GM03348 (cell line): ENCODE measurements around the gene RDX.
"Not testable (repeated sequence)": the region's sequence is repeated elsewhere in the genome, so short reads cannot be mapped to it uniquely, and the experiment has no call there.

Source experiments
- DNase-seq: peaks from one replicate; pipeline ENCODE4 v3.0.0; 2012; ENCODE audit warnings: low spot score

The RDX gene

DNA sequence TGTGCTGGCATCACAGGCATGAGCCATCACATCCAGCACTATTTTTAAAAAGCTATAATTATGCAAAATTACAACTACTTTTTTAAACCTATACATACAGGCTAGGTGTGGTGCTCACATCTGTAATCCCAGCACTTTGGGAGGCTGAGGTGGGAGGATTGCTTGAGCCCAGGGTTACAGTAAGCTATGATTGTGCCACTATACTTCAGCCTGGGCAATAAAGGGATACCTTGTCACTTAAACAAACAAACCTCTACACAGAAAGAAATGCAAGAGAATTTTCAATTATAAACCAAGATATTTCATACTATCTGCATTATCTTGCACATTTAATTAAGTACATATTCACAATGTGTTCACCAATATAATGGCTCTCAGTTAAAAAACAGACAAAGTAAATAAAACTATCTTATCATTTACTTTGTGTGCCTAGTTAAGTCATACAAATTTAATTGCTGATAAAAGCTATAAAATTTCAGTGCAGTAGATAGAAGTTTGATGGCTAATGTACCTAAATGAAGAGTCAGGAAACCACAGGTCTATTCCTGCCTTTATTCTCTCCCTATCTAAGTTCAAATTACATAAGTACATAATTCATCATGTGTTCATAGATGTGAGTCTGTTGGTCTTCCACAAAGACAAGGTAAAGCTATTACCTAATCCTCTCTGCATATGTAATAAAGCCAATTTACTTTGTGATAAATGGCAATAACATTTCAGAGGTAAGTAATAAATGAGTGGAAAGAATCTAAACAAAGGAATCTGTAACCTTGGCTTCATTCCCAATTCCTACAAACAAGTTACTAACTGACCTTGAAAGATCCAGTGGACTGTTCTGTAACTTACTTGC, 9.0 kb upstream of the RDX start:
- DNase-seq, result no peak

DNA sequence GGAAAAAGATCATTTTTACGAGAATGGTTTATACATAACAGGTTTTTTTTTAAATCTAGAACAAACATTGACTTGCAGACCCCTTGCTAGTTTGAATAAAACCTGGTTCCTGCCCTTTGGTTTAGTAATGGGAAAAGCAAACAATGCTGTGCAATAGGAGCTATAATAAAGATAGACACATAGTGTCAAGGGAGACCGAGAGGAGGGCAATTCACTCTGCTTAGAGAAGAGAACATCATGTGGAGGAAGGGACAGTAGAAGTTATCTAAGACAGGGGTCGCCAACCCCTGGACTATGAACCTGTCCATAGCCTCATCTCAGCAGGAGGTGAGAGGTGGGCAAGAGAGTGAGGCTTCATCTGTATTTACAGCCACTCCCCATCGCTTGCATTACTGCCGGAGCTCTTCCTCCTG, 7.0 kb upstream of the RDX start:
- no peak for DNase-seq

DNA sequence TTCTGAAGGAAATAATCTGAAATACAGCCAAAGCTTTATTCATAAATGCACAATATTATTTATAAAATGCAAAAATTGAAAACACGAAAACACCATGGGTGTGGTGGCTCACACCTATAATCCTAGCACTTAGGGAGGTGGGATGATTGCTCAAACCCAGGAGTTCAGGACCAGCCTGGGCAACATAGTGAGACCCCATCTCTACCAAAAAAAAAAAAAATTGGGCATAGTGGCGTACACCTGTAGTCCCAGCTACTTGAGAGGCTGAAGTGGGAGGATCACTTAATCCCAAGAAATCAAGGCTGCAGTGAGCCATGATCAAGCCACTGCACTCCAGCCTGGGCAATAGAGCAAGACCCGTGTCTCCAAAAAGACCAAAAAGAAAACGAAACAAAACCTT, 5.2 kb upstream of the RDX start:
- no peak for DNase-seq

DNA sequence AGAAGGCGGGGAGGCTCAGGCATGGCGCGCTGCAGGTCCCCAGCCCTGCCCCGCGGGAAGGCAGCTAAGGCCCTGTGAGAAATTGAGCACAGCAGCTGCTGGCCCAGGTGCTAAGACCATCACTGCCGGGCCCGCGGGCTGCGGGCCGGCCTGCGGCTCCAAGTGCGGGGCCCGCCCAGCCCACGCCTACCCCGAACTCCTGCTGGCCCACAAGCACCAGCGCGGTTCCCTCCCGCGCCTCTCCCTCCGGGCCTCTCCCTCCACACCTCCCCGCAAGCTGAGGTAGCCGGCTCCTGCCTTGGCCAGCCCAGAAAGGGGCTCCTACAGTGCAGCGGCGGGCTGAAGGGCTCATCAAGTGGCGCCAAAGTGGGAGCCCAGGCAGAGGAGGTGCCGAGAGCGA, 4.6 kb upstream of the RDX start:
- DNase-seq, result no peak

DNA sequence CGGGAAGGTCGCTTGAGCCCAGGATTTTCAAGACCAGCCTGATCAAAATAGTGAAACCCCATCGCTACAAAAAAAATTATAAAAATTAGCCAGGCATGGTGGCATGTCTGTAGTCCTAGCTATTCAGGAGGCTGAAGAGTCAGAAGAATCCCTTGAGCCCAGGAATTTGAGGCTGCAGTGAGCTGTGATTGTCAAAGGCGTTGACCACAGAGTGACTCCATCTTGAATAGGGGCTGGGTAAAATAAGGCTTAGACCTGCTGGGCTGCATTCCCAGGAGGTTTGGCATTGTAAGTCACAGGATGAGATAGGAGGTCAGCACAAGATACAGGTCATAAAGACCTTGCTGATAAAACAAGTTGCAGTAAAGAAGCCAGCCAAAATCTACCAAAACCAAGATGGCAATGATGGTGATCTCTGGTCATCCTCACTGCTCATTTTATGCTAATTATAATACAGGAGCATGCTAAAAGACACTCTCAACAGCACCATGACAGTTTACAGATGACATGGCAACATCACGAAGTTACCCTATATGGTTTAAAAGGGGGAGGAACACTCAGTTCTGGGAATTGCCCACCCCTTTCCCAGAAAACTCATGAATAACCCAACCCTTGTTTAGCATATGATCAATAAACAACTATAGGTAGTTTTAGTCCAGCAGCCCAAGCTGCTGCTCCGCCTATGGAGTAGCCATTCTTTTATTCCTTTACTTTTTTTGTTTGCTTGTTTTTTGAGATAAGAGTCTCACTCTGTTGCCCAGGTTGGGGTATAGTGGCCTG, 2.8 kb upstream of the RDX start:
- no peak for DNase-seq

DNA sequence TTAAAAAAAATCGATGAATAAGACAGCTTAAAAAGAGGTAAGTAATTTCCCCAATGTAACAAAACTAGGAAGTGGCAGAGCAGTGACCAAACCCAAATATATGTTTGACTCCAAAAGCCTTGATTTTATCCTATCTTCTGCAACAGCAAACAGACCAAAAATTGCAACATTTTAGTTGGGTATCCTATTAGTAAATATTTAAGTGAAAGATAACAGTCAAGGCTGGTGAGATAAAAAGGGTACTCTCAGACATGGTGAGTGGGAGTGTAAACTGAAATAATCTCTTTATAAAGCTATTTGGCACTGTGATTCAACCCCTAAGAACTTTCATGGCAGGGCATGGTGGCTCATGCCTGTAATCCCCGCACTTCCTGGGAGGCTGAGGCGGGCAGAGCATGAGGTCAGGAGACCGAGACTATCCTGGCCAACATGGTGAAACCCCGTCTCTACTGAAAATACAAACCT, 1.9 kb upstream of the RDX start:
- DNase-seq, result no peak

DNA sequence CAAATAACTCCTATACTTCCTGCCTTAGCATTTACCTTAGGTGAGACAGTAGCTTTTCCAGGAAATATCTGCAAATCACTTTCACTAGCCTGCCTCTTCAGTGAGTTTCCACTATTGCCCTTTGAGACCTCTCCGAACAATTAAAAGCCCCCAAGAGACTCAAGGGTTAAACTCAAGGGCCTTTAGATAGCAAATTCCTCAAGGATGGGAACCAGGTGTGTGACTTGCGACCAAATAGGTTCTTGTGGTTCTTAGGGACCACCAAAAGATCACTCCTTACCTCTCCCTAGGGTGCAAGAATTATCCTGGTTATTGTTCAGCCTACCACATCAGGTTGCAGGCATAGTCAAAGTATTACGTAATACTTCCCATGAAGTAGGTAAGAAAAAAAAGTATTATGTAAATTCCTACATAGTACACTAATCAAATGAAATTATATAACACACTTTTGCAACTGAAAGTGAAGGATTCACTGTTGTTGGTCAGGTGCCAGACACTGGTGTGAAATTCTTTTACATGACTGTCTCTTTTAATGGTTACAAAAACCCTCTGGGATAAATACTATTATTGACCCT, 1.4 kb upstream of the RDX start:
- DNase-seq, result no peak

DNA sequence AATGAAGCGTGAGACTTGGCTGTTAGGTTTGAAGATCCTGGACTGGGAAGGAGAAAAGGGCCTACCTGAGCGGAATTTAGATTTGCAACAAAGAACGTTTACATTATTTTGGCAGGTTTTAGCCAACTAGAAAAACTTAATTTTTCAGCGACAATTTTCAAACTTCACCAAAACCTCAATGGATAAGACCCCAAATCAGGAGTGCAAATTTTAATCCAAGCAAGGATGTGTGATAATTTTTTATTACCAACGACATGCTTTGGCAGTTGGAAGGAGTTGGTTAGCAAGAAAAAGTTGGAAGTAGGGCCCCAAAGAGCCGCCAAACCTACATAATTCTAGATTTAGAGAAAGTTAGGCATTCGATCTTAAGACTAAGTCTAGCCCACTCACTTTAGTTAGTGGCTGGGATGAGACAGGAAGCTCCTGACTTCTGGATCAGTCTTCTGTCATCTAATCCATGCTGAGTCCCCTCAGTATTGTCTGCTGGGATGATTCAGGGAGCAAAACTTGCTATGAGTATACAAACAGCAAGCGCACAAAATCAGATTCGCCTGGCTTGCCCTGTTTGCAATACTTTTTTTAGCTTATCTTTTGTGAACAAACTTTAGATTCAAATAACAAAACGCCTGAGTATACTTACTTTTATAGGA, 787 bp upstream of the RDX start:
- DNase-seq, result peak; percentile 13

DNA sequence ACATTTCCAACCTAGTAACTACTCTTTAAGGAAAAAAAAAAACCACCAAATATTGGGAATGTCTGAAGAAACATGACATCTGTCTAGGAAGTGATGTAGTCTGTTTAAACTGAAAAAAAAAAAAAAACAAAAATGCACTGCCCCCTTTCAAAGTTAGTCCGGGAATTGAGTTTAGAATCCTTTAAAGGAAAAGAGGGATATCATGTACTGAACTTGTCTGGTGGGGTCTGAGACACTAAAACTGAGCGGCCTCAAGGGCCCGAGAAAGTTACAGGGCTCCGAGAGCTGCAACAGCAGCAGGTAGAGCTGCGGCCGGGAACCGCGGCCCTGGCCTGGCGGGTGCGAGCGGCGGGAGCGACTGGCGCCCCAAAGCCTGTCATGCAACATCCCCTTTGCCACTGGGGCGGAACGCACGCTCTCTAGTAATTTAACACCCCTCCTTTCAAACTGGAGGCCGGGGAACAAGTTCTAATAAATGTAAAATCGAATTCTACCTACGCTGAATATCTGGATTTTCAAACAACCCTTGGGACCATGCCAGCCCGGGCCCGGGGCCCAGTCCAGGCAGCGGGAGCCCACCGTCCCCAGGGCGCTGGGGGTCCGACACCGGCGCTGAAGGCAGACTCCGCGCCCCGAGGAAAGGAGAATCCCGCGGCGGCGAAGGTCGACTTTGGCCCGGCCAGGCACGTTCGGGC, 736 bp downstream of the RDX start:
- DNase-seq, result peak; percentile 76

DNA sequence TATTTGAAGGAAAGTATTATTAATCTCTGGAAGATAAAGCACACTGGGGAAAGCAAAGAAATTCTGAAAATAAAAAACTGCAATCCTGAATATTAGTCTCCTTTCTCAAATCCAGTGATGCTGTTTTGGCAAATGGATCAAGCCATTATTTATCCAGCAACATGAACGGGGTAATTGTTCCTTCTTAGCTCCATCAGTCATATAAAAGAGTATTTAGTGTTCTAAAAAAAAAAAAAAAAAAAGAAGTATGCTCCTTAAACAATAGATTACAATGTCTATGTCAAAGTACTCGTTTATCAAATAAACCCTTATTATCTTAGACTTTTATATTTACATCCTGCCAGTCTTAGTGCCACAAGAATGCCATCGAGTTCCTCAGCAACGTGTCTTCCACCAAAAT, 1.3 kb downstream of the RDX start:
- no peak for DNase-seq

DNA sequence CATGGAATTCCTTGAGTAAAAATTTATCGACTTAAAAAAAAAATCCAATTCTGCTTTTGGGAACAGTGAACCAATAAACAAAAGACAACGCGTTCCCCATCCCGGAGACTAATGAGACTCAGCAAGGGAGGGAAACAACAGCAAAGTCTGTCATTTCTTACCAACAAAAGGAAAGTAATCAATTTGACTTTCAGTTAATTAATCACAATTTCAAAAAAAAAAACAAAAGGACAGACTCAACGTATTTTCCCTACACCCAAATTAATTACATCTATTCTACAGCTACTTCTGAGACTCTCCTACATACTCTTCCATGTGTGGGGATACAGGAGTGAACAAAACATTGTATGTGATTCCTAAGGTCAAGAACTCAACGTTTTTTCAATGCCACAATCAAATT, 1.9 kb downstream of the RDX start:
- DNase-seq, result no peak

DNA sequence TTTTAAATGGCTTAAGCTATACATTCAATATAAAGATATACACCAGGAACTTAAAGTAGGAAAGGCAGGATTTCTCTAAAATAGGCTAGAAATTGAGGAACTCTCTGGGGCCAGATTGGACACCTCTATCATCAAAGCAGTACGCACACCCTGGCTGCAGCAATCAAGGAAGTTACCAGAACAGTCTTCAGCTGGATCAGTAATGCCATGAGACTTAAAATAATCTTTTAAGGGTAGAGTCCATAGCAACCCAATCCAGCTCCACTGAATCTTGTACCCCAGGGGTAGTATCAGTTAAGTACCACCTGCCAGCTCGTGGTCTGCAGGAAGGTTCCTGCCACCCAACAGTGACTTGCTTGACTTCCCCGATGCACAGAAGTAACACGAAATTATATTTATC, 3.0 kb downstream of the RDX start:
- DNase-seq, result no peak

DNA sequence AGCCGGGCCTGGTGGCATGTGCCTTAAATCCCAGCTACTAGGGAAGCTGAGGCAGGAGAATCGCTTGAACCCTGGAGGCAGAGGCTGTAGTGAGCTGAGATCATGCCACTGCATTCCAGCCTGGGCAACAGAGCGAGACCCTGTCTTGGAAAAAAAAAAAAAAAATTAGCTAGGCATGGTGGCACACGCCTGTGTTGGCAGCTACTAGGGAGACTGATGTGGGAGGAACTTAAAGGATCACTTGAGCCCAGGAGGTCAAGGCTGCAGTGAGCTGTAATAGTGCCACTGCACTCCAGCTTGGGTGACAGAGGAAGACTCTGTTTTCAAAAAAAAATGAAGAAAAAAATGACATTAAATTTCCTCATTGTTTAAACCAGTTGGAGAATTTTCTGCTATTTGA, 4.3 kb downstream of the RDX start:
- not testable (repeated sequence) for DNase-seq

DNA sequence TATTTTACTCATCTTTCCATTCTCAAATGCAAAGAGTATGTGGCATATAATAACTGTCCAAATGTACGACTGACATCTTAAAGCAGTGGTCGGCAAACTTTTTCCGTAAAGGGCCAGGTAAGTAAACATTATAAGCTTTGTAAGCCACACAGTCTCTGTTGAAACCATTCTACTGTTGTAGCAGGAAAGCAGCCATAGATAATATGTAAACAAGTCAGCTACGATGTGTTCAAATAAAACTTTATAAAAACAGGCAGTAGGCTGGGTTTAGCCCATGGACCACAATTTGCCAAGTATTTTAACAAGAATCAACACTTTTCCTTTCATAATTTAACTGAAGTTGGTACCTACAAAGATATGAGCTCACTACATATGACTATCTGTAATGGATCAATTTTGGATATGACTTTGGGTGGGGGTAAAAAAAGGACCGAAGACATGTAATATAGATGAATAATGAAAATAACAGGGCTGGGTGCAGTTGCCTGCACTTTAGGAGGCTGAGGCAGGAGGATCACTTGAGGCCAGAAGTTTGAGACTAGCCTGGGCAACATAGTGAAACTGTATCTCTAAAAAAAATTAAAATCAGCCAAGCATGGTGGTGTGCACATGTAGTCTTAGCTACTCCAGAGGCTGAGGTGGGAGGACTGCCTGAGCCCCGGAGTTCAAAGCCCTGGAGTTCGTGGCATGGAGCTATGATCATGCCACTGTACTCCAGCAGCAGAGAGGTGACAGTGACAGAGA, 5.7 kb downstream of the RDX start:
- no peak for DNase-seq

DNA sequence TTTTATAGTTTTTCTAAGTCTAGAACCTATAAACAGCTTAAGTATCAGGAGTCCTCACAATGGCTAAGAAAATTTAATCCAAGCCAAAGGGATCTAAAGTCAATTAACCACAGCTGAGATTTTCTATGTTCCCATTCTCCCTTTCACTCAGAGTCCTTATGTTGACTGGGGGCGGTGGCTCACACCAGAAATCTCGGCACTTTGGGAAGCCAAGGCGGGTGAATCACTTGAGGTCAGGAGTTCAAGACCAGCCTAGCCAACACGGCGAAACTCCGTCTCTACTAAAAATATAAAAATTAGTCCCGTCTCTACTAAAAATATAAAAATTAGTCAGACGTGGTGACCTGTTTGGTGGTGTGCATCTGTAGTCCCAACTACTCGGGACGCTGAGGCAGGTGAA, 6.9 kb downstream of the RDX start:
- DNase-seq, result no peak

DNA sequence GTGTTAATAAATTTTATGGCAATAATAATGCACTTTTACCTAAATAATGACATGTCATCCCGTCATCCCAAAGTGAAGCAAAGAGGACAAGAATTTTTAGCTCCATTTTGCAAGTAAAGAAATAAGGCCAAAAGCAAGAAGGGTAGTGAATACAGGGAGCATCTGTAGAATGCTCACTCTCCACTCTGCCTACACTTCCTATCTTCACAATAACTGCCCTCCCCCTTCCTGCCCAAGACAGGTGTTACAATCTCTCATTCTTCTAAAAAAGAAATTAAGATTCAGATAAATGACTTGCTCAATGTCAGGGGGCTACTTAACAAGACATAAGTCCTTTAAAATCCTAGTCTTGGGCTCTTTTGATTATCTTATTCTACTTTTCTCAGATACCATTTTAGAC, 8.9 kb downstream of the RDX start:
- no peak for DNase-seq

DNA sequence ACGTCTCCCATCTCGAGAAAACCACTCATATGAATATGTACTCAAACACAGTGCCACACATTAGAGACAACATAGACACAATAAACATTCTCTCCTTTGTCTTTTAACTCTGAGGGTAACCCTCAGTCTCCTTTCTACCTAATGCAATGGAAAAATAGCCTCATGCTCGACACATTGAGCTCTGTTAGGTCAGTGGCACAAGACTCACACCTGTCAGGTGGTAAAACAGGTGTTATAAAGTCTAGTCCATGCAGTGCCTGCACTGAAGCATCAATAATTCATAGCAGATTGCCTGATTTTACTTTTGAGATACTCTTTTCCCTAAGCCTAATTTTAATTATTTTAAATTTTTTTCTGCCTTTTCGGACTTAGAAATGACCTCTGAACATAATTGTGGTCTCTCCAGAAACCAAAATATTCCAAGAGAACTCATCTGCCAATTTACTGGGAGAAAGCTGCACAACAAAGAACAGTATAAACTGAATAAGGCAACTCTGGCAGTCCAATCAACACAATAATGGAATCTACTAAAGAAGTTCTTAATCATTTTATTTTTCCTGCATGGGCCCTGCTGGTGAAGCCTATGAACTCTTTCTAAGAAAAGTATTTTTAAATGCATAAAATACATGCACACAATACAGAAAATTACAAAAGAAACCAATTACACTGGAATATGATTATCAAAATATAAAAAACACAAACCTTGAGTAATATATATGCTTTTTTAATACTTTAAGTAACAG, 9.9 kb downstream of the RDX start:
- DNase-seq, result no peak

DNA sequence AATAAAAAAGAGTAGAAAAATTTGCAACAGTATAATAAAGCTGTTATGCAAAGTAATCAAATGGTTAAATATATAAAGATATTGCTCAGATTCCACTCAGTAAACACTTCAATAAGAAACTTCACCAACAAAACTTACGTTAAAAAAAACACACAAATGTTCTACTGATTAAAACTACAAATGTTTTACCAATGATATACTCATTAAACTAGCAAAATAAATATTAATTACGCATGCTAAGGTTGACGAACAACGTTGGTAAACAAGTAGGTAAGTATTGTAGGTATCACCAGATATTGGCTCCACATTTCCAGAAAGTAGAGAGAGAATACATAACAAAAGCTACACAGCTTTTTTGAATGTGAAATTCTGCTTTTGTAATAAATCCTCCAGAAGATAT, 12.6 kb downstream of the RDX start:
- DNase-seq, result no peak

DNA sequence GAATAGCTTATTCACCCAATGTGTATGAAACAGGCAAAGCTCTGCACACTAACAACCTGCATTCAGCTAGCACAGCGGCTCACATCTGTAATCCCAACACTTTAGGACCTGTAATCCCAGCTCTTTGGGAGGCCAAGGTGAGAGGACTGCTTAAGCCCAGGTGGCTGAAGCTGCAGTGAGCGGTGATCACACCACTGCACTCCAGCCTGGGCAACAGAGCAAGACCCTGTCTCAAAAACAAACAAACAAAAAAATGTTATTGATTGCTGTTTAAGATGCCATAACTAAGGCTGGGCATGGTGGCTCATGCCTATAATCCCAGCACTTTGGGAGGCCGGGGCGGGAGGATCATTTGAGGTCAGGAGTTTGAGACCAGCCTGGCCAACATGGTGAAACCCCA, 15.8 kb downstream of the RDX start:
- not testable (repeated sequence) for DNase-seq

DNA sequence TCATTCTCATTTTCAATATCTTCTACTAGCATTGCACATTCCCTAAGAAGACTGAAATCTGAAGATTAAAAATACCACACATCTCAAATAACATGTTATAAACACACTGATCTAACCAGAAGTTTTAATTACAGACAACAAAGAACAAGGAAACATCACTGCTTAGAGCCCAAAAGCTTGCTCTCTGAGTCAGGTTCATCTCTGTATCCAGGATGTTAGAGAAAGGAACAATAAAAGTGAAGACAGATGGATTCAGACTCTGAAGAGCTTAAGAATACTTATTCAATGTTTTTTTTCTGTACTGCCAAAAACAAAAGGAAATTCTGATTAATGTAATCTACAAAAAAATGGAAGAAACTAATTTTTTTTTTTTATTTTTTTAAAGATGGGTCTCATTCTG, 16.5 kb downstream of the RDX start:
- DNase-seq, result no peak

DNA sequence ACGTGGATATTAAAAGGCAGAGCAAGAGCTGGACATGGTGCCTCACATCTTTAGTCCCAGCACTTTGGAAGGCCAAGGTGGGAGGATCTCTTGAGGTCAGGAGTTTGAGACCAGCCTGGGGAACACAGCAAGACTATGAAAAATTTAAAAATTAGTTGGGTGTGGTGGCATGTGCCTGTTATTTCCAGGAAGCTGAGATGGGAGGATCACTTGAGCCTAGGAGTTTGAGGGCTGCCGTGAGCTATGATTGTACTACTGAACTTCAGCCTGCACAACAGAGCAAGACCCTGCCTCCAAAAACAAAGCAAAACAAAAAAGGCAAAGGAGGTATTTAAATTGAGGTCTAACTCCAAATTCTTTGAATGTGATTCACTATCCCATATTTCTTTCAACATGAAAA, 23.5 kb downstream of the RDX start:
- no peak for DNase-seq
